GM21526 (cell line): ENCODE measurements around the gene TMEM132C.

ENCODE experiments used
- ATAC-seq: cut with Tn5 transposase; IDR thresholded peaks from one replicate; pipeline ENCODE4 v1.9.1; 2021; ENCODE audit warnings: moderate library complexity; ENCODE audit not compliant: unreplicated experiment, low FRiP score

The TMEM132C gene

GRCh38 chr12:128402486-128403243 lies 135.7 kb downstream of the TMEM132C start:
- ATAC-seq, result no peak

GRCh38 chr12:128408669-128409068 lies 141.7 kb downstream of the TMEM132C start:
- no peak for ATAC-seq

GRCh38 chr12:128415036-128415560 lies 148.1 kb downstream of the TMEM132C start:
- no peak for ATAC-seq

GRCh38 chr12:128418944-128419343 lies 152.0 kb downstream of the TMEM132C start:
- ATAC-seq, result no peak

GRCh38 chr12:128420163-128420562 lies 153.2 kb downstream of the TMEM132C start:
- no peak for ATAC-seq

GRCh38 chr12:128421375-128421774 lies 154.4 kb downstream of the TMEM132C start:
- ATAC-seq, result no peak

GRCh38 chr12:128423205-128423604 lies 156.2 kb downstream of the TMEM132C start:
- ATAC-seq, result no peak

- ATAC-seq, result no peak
Measured at GRCh38 chr12:128424931-128425431, 158.0 kb downstream of the TMEM132C start.

- ATAC-seq, result no peak
Measured at GRCh38 chr12:128425666-128426331, 158.8 kb downstream of the TMEM132C start.

GRCh38 chr12:128426511-128426910 lies 159.5 kb downstream of the TMEM132C start:
- no peak for ATAC-seq

- ATAC-seq, result no peak
Measured at GRCh38 chr12:128439796-128440195, 172.8 kb downstream of the TMEM132C start.

GRCh38 chr12:128442096-128442495 lies 175.1 kb downstream of the TMEM132C start:
- ATAC-seq, result no peak

- ATAC-seq, result no peak
Measured at GRCh38 chr12:128444598-128444997, 177.6 kb downstream of the TMEM132C start.

- no peak for ATAC-seq
Measured at GRCh38 chr12:128445415-128446127, 178.6 kb downstream of the TMEM132C start.

GRCh38 chr12:128449146-128449894 lies 182.3 kb downstream of the TMEM132C start:
- ATAC-seq, result no peak

GRCh38 chr12:128450810-128451209 lies 183.8 kb downstream of the TMEM132C start:
- no peak for ATAC-seq

GRCh38 chr12:128455851-128456250 lies 188.9 kb downstream of the TMEM132C start:
- ATAC-seq, result no peak

- no peak for ATAC-seq
Measured at GRCh38 chr12:128456922-128457321, 190.0 kb downstream of the TMEM132C start.

- no peak for ATAC-seq
Measured at GRCh38 chr12:128458301-128458974, 191.5 kb downstream of the TMEM132C start.

- no peak for ATAC-seq
Measured at GRCh38 chr12:128459067-128459466, 192.1 kb downstream of the TMEM132C start.
